DND-41 (cell line): ENCODE results near the gene CFLAR.

ENCODE experiments used
- ATAC-seq: fragments of 200-7000 bp; cut with Tn5 transposase; 3 replicates; pipeline ENCODE4 v1.9.1; 2021; ENCODE audit warnings: low read depth; ENCODE audit not compliant: insufficient read depth
- DNase-seq: peaks from one replicate; pipeline ENCODE4 v3.0.0-alpha.2; 2020
- H2AFZ ChIP-seq: 2 replicates; pipeline ENCODE4 v1.6.0; 2012; ENCODE audit warnings: low read depth, low read length
- H3K27ac ChIP-seq: 2 replicates; pipeline ENCODE4 v1.5.1; 2012; ENCODE audit warnings: low read length, inconsistent platforms
- H3K27me3 ChIP-seq: fragments of 200-600 bp; sonication (generic); 2 replicates; pipeline ENCODE4 v1.6.0; 2012; ENCODE audit warnings: low read length, mild to moderate bottlenecking, inconsistent platforms; ENCODE audit not compliant: insufficient read depth, poor library complexity
- H3K36me3 ChIP-seq: 2 replicates; pipeline ENCODE4 v1.5.1; 2012; ENCODE audit warnings: low read length, inconsistent platforms; ENCODE audit not compliant: insufficient read depth
- H3K4me1 ChIP-seq: 2 replicates; pipeline ENCODE4 v1.5.1; 2012; ENCODE audit warnings: mild to moderate bottlenecking, low read length; ENCODE audit not compliant: insufficient read depth
- H3K4me2 ChIP-seq: 2 replicates; pipeline ENCODE4 v1.6.0; 2012; ENCODE audit warnings: mild to moderate bottlenecking, moderate library complexity, low read length, inconsistent platforms; ENCODE audit not compliant: insufficient read depth
- H3K4me3 ChIP-seq, 2 experiments: fragments of 200-600 bp in 1 of 2; shearing (Covaris generic) in 1 of 2; 2 replicates each; pipeline ENCODE4 v1.5.1; 2012 to 2016; ENCODE audit warnings: inconsistent platforms in 2 of 2, low read length in 2 of 2, mild to moderate bottlenecking in 2 of 2, low read depth in 1 of 2, moderate library complexity in 1 of 2
- H3K79me2 ChIP-seq: 2 replicates; pipeline ENCODE4 v1.6.0; 2012; ENCODE audit warnings: low read length, inconsistent platforms; ENCODE audit not compliant: insufficient read depth
- H3K9ac ChIP-seq: 2 replicates; pipeline ENCODE4 v1.6.0; 2012; ENCODE audit warnings: low read depth, mild to moderate bottlenecking, inconsistent platforms, low read length, moderate library complexity
- H3K9me3 ChIP-seq: 2 replicates; pipeline ENCODE4 v1.5.1; 2012; ENCODE audit warnings: low read length, moderate library complexity, mild to moderate bottlenecking, inconsistent platforms; ENCODE audit not compliant: insufficient read depth, severe bottlenecking
- H4K20me1 ChIP-seq: 2 replicates; pipeline ENCODE4 v1.6.0; 2012; ENCODE audit warnings: low read length; ENCODE audit not compliant: insufficient read depth
- EZH2 ChIP-seq: IDR thresholded peaks from 3 replicates; pipeline ENCODE4 v1.6.1; 2012; ENCODE audit warnings: borderline replicate concordance, low read depth, mild to moderate bottlenecking, moderate library complexity, low read length, inconsistent platforms; ENCODE audit not compliant: severe bottlenecking
- TF ChIP-seq, protein P1 (sequence below): IDR thresholded peaks from 2 replicates; pipeline ENCODE4 v1.5.1; 2012; ENCODE audit warnings: borderline replicate concordance, low read length, moderate library complexity, mild to moderate bottlenecking; ENCODE audit not compliant: poor library complexity, severe bottlenecking; ENCODE audit errors: extremely low read depth

Gene CFLAR

GRCh38 chr2:201196003-201196402 lies 80.0 kb downstream of the CFLAR start:
- no peak overlapping the region for H3K9ac ChIP-seq
- no peak overlapping the region for H3K4me2 ChIP-seq
- no peak overlapping the region for H3K4me3 ChIP-seq
- DNase-seq, result no peak
- no peaks in the 10 kb centered on the region for H3K9me3 ChIP-seq
- no peak overlapping the region for H3K27ac ChIP-seq
- ATAC-seq, result no peak
- no peak for TF ChIP-seq EZH2
- TF ChIP-seq, protein P1, sequence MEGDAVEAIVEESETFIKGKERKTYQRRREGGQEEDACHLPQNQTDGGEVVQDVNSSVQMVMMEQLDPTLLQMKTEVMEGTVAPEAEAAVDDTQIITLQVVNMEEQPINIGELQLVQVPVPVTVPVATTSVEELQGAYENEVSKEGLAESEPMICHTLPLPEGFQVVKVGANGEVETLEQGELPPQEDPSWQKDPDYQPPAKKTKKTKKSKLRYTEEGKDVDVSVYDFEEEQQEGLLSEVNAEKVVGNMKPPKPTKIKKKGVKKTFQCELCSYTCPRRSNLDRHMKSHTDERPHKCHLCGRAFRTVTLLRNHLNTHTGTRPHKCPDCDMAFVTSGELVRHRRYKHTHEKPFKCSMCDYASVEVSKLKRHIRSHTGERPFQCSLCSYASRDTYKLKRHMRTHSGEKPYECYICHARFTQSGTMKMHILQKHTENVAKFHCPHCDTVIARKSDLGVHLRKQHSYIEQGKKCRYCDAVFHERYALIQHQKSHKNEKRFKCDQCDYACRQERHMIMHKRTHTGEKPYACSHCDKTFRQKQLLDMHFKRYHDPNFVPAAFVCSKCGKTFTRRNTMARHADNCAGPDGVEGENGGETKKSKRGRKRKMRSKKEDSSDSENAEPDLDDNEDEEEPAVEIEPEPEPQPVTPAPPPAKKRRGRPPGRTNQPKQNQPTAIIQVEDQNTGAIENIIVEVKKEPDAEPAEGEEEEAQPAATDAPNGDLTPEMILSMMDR, result no peak
- H4K20me1 ChIP-seq, result no peaks in the 10 kb centered on the region
- no peaks in the 10 kb centered on the region for H3K79me2 ChIP-seq
- no peaks in the 10 kb centered on the region for H3K27me3 ChIP-seq
- no peak overlapping the region for H2AFZ ChIP-seq
- no peaks in the 10 kb centered on the region; the same call in 1 of the 2 replicates for H3K4me1 ChIP-seq
- H3K36me3 ChIP-seq, result peaks cover 26% of the 10 kb centered on the region

DNA sequence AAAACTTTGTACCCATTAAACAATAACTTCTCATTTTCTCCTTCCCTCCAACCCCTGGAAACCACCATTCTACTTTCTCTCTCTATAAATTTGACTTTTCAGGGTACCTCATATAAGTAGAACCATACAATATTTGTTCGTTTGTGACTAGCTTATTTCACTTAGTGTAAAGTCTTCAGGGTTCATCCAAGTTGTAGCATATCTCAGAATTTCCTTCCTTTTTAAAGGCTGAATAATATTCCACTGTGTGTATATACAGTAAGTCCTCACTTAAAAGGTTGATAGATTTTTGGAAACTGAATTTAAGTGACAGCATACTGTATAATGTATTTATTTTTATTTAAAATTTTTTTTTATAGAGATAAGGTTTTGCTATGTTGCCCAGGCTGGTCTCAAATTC lies 80.8 kb downstream of the CFLAR start:
- H3K27ac ChIP-seq, result no peak overlapping the region
- ATAC-seq (no peak), DNase-seq (no peak)
- TF ChIP-seq EZH2, result no peak
- TF ChIP-seq, protein P1, result no peak
- H3K4me2 ChIP-seq, result no peak overlapping the region
- H3K9me3 ChIP-seq, result no peaks in the 10 kb centered on the region
- H3K27me3 ChIP-seq, result no peaks in the 10 kb centered on the region
- H3K4me1 ChIP-seq, result no peaks in the 10 kb centered on the region; the same call in 1 of the 2 replicates
- H3K9ac ChIP-seq, result no peak overlapping the region
- H4K20me1 ChIP-seq, result no peaks in the 10 kb centered on the region
- no peak overlapping the region for H3K4me3 ChIP-seq
- H3K36me3 ChIP-seq, result peaks cover 26% of the 10 kb centered on the region
- no peaks in the 10 kb centered on the region for H3K79me2 ChIP-seq
- H2AFZ ChIP-seq, result no peak overlapping the region

DNA sequence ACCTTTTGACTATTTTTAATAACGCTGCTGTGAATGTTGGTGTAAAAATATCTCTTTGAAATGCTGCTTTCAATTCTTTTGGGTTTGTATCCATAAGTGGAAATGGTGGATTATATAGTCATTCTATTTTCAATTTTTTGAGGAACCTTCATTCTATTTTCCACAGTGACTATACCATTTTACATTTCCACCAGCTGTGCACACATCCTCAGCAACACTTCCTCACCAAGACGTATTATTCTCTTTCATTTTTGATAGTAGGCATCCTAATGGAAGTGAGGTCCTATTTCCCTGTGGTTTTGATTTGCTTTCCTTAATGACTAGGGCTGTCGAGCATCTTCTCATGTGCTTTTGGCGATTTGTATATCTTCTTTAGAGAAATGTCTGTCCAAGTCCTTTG lies 81.8 kb downstream of the CFLAR start:
- H3K9ac ChIP-seq, result no peak overlapping the region
- TF ChIP-seq, protein P1, result no peak
- TF ChIP-seq EZH2, result no peak
- H3K79me2 ChIP-seq, result no peaks in the 10 kb centered on the region
- ATAC-seq (no peak), DNase-seq (no peak)
- H3K4me2 ChIP-seq, result no peak overlapping the region
- H3K4me1 ChIP-seq, result no peaks in the 10 kb centered on the region; the same call in 1 of the 2 replicates
- H4K20me1 ChIP-seq, result no peaks in the 10 kb centered on the region
- no peak overlapping the region for H2AFZ ChIP-seq
- no peak overlapping the region for H3K27ac ChIP-seq
- no peak overlapping the region for H3K4me3 ChIP-seq
- H3K36me3 ChIP-seq, result peaks cover 24% of the 10 kb centered on the region
- H3K27me3 ChIP-seq, result no peaks in the 10 kb centered on the region
- no peaks in the 10 kb centered on the region for H3K9me3 ChIP-seq

DNA sequence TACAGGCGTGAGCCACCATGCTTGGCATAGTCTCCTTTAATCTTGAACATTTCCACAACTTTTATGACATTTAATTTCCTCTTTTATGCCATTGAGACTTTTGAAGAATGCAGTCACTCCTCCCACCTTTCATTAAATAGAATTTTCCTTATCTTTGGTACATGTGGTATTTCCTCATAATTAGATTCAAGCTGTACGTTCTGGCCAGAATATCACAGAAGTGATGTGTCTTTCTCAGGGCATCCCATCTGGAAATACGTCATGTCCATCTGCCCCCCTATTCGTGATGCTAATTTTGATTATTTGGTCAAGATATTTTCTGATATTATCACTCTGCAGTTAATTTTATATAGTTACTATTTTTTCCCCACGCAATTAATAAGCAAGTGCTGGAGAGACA lies 83.9 kb downstream of the CFLAR start:
- Histone ChIP-seq H3K4me2 (no peak overlapping the region), H2AFZ (no peak overlapping the region), H3K27ac (no peak overlapping the region), H3K4me1 (0 out of 2 replicates have a peak, but pooled peaks cover 2% of the 10 kb centered on the region), H3K27me3 (no peaks in the 10 kb centered on the region), H3K9me3 (no peaks in the 10 kb centered on the region), H3K4me3 (no peak overlapping the region), H3K9ac (no peak overlapping the region), H3K36me3 (peaks cover 13% of the 10 kb centered on the region), H4K20me1 (no peaks in the 10 kb centered on the region), H3K79me2 (no peaks in the 10 kb centered on the region)
- no peak for ATAC-seq
- no peak for TF ChIP-seq EZH2
- TF ChIP-seq, protein P1, result no peak
- DNase-seq, result no peak
